HepG2 (cell line): ENCODE results near the gene ANKRD42. TPM values are rescaled to one million over a fixed set of nuclear protein-coding genes. Genes with fewer than 3 reads are reported as not detected.

ENCODE experiments used
- BRF2 ChIP-seq: sonication (generic); formaldehyde crosslinking; IDR thresholded peaks from 2 replicates; pipeline ENCODE4 v1.8.1; 2022; ENCODE audit warnings: mild to moderate bottlenecking, missing genetic modification reagents
- CERS6 ChIP-seq: sonication (generic); formaldehyde crosslinking; IDR thresholded peaks from 2 replicates; pipeline ENCODE4 v1.5.0; 2020; ENCODE audit warnings: missing genetic modification reagents
- HOXA5 ChIP-seq: sonication (generic); formaldehyde crosslinking; IDR thresholded peaks from 2 replicates; pipeline ENCODE4 v1.4.0; 2020; ENCODE audit warnings: missing genetic modification reagents
- KLF11 ChIP-seq: IDR thresholded peaks from 2 replicates; pipeline ENCODE4 v1.6.1; 2016; ENCODE audit warnings: missing compliant biosample characterization
- MAX ChIP-seq: IDR thresholded peaks from 2 replicates; pipeline ENCODE4 v1.6.1; 2012; ENCODE audit warnings: inconsistent platforms
- PAF1 ChIP-seq: IDR thresholded peaks from 2 replicates; pipeline ENCODE4 v1.6.1; 2016; ENCODE audit warnings: missing genetic modification reagents, missing compliant biosample characterization
- PHF21A ChIP-seq: sonication (generic); formaldehyde crosslinking; IDR thresholded peaks from 2 replicates; pipeline ENCODE4 v1.5.0; 2020; ENCODE audit warnings: mild to moderate bottlenecking, missing genetic modification reagents
- TRIM24 ChIP-seq: sonication (generic); formaldehyde crosslinking; IDR thresholded peaks from 2 replicates; pipeline ENCODE4 v1.8.0; 2022; ENCODE audit warnings: mild to moderate bottlenecking, missing genetic modification reagents
- ZFP91 ChIP-seq: sonication (generic); formaldehyde crosslinking; IDR thresholded peaks from 2 replicates; pipeline ENCODE4 v1.9.0; 2022; ENCODE audit warnings: missing genetic modification reagents, mild to moderate bottlenecking, borderline replicate concordance
- ZMAT3 ChIP-seq: sonication (generic); formaldehyde crosslinking; conservative IDR thresholded peaks from 2 replicates; pipeline ENCODE4 v1.7.0; 2021; ENCODE audit warnings: missing genetic modification reagents
- ZNF17 ChIP-seq: sonication (generic); formaldehyde crosslinking; IDR thresholded peaks from 2 replicates; pipeline ENCODE4 v1.5.0; 2020; ENCODE audit warnings: mild to moderate bottlenecking, missing genetic modification reagents
- ZNF674 ChIP-seq: sonication (generic); formaldehyde crosslinking; IDR thresholded peaks from 2 replicates; pipeline ENCODE4 v1.5.0; 2020; ENCODE audit warnings: low read depth, mild to moderate bottlenecking, missing genetic modification reagents
- ZNF792 ChIP-seq: IDR thresholded peaks from 2 replicates; pipeline ENCODE4 v1.6.1; 2016
- polyA plus RNA-seq, 8 experiments: library from polyadenylated mRNA; depleted of rRNA in 3 of 8; stranded (reverse) in 7 of 8; unstranded in 1 of 8; fragments of >200 nt; fragmentation: Illumina TruSeq in 4 of 8; extraction: Trizol in 4 of 8; gene quantifications; 2 replicates each; pipeline versions ENCODE4 v1.2.1 to v1.2.3, GENCODE V29; 2011 to 2016; ENCODE audit warnings: low read depth in 4 of 8, missing spikeins in 1 of 8, mixed read lengths in 1 of 8; ENCODE audit not compliant: insufficient read depth in 1 of 8
- total RNA-seq, 5 experiments: library from RNA; depleted of rRNA; stranded (reverse); fragments of >200 nt; fragmentation: Illumina TruSeq; extraction: Trizol; gene quantifications; 2 replicates each; pipeline ENCODE4 v1.2.3, GENCODE V29; 2016; ENCODE audit warnings: low read depth in 1 of 5
- TF ChIP-seq, protein P1 (sequence below): sonication (generic); formaldehyde crosslinking; IDR thresholded peaks from 2 replicates; pipeline ENCODE4 v1.4.0; 2020; ENCODE audit warnings: missing genetic modification reagents, borderline replicate concordance
- TF ChIP-seq, protein P2 (sequence below): sonication (generic); formaldehyde crosslinking; IDR thresholded peaks from 2 replicates; pipeline ENCODE4 v1.8.1; 2023; ENCODE audit warnings: mild to moderate bottlenecking, inconsistent platforms, moderate library complexity, missing genetic modification reagents, borderline replicate concordance
- TF ChIP-seq, protein P3 (sequence below): sonication (generic); formaldehyde crosslinking; conservative IDR thresholded peaks from 2 replicates; pipeline ENCODE4 v1.4.0; 2020; ENCODE audit warnings: missing genetic modification reagents

The ANKRD42 gene
- total and polyA plus RNA-seq, 2 of the 13 experiments (the other 11 are each of a cell fraction or from before 2014, with no cell fraction given) = 2.2 to 3.7 TPM

- TF ChIP-seq ZFP91 = peak; percentile 60; the same call in 1 of the 2 replicates
- TF ChIP-seq, protein P1, sequence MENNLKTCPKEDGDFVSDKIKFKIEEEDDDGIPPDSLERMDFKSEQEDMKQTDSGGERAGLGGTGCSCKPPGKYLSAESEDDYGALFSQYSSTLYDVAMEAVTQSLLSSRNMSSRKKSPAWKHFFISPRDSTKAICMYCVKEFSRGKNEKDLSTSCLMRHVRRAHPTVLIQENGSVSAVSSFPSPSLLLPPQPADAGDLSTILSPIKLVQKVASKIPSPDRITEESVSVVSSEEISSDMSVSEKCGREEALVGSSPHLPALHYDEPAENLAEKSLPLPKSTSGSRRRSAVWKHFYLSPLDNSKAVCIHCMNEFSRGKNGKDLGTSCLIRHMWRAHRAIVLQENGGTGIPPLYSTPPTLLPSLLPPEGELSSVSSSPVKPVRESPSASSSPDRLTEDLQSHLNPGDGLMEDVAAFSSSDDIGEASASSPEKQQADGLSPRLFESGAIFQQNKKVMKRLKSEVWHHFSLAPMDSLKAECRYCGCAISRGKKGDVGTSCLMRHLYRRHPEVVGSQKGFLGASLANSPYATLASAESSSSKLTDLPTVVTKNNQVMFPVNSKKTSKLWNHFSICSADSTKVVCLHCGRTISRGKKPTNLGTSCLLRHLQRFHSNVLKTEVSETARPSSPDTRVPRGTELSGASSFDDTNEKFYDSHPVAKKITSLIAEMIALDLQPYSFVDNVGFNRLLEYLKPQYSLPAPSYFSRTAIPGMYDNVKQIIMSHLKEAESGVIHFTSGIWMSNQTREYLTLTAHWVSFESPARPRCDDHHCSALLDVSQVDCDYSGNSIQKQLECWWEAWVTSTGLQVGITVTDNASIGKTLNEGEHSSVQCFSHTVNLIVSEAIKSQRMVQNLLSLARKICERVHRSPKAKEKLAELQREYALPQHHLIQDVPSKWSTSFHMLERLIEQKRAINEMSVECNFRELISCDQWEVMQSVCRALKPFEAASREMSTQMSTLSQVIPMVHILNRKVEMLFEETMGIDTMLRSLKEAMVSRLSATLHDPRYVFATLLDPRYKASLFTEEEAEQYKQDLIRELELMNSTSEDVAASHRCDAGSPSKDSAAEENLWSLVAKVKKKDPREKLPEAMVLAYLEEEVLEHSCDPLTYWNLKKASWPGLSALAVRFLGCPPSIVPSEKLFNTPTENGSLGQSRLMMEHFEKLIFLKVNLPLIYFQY (CRISPR knock-in tag) = no peak
- peak; percentile 54 for TF ChIP-seq PHF21A
- no peak for TF ChIP-seq PAF1 (CRISPR knock-in tag)
- TF ChIP-seq MAX = peak; percentile 68
- TF ChIP-seq KLF11 (CRISPR knock-in tag) = peak; percentile 91
- peak; percentile 82; the same call in 1 of the 2 replicates for TF ChIP-seq HOXA5 (CRISPR knock-in tag)
- TF ChIP-seq ZNF674 (CRISPR knock-in tag) = no peak
- TF ChIP-seq, protein P2, sequence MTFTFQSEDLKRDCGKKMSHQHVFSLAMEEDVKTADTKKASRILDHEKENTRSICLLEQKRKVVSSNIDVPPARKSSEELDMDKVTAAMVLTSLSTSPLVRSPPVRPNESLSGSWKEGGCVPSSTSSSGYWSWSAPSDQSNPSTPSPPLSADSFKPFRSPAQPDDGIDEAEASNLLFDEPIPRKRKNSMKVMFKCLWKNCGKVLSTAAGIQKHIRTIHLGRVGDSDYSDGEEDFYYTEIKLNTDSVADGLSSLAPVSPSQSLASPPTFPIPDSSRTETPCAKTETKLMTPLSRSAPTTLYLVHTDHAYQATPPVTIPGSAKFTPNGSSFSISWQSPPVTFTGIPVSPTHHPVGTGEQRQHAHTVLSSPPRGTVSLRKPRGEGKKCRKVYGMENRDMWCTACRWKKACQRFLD (CRISPR knock-in tag) = no peak
- no peak for TF ChIP-seq TRIM24 (CRISPR knock-in tag)
- TF ChIP-seq ZNF792 (CRISPR knock-in tag) = no peak
- no peak for TF ChIP-seq BRF2 (CRISPR knock-in tag)
- TF ChIP-seq, protein P3, sequence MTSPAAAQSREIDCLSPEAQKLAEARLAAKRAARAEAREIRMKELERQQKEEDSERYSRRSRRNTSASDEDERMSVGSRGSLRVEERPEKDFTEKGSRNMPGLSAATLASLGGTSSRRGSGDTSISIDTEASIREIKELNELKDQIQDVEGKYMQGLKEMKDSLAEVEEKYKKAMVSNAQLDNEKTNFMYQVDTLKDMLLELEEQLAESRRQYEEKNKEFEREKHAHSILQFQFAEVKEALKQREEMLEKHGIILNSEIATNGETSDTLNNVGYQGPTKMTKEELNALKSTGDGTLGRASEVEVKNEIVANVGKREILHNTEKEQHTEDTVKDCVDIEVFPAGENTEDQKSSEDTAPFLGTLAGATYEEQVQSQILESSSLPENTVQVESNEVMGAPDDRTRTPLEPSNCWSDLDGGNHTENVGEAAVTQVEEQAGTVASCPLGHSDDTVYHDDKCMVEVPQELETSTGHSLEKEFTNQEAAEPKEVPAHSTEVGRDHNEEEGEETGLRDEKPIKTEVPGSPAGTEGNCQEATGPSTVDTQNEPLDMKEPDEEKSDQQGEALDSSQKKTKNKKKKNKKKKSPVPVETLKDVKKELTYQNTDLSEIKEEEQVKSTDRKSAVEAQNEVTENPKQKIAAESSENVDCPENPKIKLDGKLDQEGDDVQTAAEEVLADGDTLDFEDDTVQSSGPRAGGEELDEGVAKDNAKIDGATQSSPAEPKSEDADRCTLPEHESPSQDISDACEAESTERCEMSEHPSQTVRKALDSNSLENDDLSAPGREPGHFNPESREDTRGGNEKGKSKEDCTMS (CRISPR knock-in tag) = no peak
- TF ChIP-seq ZMAT3 (CRISPR knock-in tag) = peak; percentile 79; the same call in 1 of the 2 replicates
- TF ChIP-seq CERS6 (CRISPR knock-in tag) = no peak
- TF ChIP-seq ZNF17 (CRISPR knock-in tag) = no peak
These were observed 36.4 kb upstream of the ANKRD42 start, which contains the start of gene PCF11 (continued) for GRCh38 chr11:83156996-83157593.
